ENCODE measurements around the gene TMOD2.
A peak's percentile ranks its signal among the peaks of the same experiment; 100 is the strongest.

TMOD2 gene

GRCh38 chr15:51737522-51738305, 13.7 kb upstream of the TMOD2 start, which contains the start of gene LYSMD2:
Gene LYSMD2, minus strand, starts transcription at chr15:51737655. Its CDS starts 33 bp downstream, at chr15:51737622.
- TF ChIP-seq CTCF (IDR thresholded peaks at IDR 0.05; ENCODE audit: low read depth, low read length, missing control alignments): no peak
- in situ Hi-C loops (cut with HindIII; ENCODE audit: low pct_ligation_motif_present, low sequenced_read_pairs): no loop called here

GRCh38 chr15:51738553-51738952, 12.8 kb upstream of the TMOD2 start:
- no peak for DNase-seq
- Histone ChIP-seq H3K36me3 (replicated peaks) (no peaks in the 10 kb centered on the region), H3K27me3 (replicated peaks) (no peaks in the 10 kb centered on the region), H3K27ac (no peak overlapping the region), H3K4me3 (ENCODE audit: low read depth, low read length) (no peak overlapping the region)
- TF ChIP-seq CTCF (IDR thresholded peaks at IDR 0.05; ENCODE audit: low read depth, low read length, missing control alignments): no peak
- in situ Hi-C loops (cut with HindIII; ENCODE audit: low pct_ligation_motif_present, low sequenced_read_pairs): no loop called here

More at GRCh38 chr15:51737522-51738305, 13.7 kb upstream of the TMOD2 start, which contains the start of gene LYSMD2:
- H3K36me3 ChIP-seq (replicated peaks): no peaks in the 10 kb centered on the region
- DNase-seq: peak; percentile 20
- no peak within 1 kb of the TSS for H3K27ac ChIP-seq
- no peaks in the 10 kb centered on the region for H3K27me3 ChIP-seq (replicated peaks)
- peak within 1 kb of the TSS; percentile 67 for H3K4me3 ChIP-seq (ENCODE audit: low read depth, low read length)

GRCh38 chr15:51739061-51739712, 12.2 kb upstream of the TMOD2 start:
- no peak overlapping the region for H3K27ac ChIP-seq
- DNase-seq: no peak

GRCh38 chr15:51749307-51749706, 2.1 kb upstream of the TMOD2 start:
- Histone ChIP-seq H3K4me3 (ENCODE audit: low read depth, low read length) (no peak overlapping the region), H3K36me3 (replicated peaks) (no peaks in the 10 kb centered on the region), H3K27me3 (replicated peaks) (peaks cover 27% of the 10 kb centered on the region), H3K27ac (no peak overlapping the region)
- no peak for DNase-seq
- TF ChIP-seq CTCF (IDR thresholded peaks at IDR 0.05; ENCODE audit: low read depth, low read length, missing control alignments): no peak
- in situ Hi-C loops (cut with HindIII; ENCODE audit: low pct_ligation_motif_present, low sequenced_read_pairs): no loop called here

More at GRCh38 chr15:51739061-51739712, 12.2 kb upstream of the TMOD2 start:
- no peak overlapping the region for H3K4me3 ChIP-seq (ENCODE audit: low read depth, low read length)
- H3K27me3 ChIP-seq (replicated peaks): no peaks in the 10 kb centered on the region
- in situ Hi-C loops (cut with HindIII; ENCODE audit: low pct_ligation_motif_present, low sequenced_read_pairs): no loop called here
- H3K36me3 ChIP-seq (replicated peaks): no peaks in the 10 kb centered on the region
- TF ChIP-seq CTCF (IDR thresholded peaks at IDR 0.05; ENCODE audit: low read depth, low read length, missing control alignments): no peak

- in situ Hi-C loops (cut with HindIII; ENCODE audit: low pct_ligation_motif_present, low sequenced_read_pairs): no loop called here
These were observed 1.2 kb upstream of the TMOD2 start for GRCh38 chr15:51750186-51750585.

More at GRCh38 chr15:51750186-51750585, 1.2 kb upstream of the TMOD2 start:
- Histone ChIP-seq H3K27ac (no peak overlapping the region), H3K4me3 (ENCODE audit: low read depth, low read length) (no peak overlapping the region), H3K36me3 (replicated peaks) (no peaks in the 10 kb centered on the region), H3K27me3 (replicated peaks) (peaks cover 27% of the 10 kb centered on the region)
- TF ChIP-seq CTCF (IDR thresholded peaks at IDR 0.05; ENCODE audit: low read depth, low read length, missing control alignments): no peak
- DNase-seq: no peak
